Left kidney (tissue), 8 donors: ENCODE measurements around the gene CTNS. TPM values are rescaled to one million over a fixed set of nuclear protein-coding genes. Genes with fewer than 3 reads are reported as not detected.

Source experiments
- DNase-seq: peaks from one replicate; pipeline ENCODE4 v3.0.0-alpha.2; 2013
- long read RNA-seq, 8 donors: transcript quantifications; one replicate each; lab custom pipeline, GENCODE V29; 2026
- polyA plus RNA-seq: library from polyadenylated mRNA; unstranded; fragments of 120-200 nt; gene quantifications from one replicate; pipeline ENCODE4 v1.2.1, GENCODE V29; 2013; ENCODE audit not compliant: insufficient read length

Gene CTNS
- 23.3 TPM for polyA plus RNA-seq
- long read RNA-seq, donor 1, partial matches to known transcripts, result 0 of 4 reads
- long read RNA-seq, donor 1, other reads (novel, unspliced or antisense), result 0 of 4 reads
- long read RNA-seq, donor 2, partial matches to known transcripts, result 8 of 66 reads
- long read RNA-seq, donor 2, other reads (novel, unspliced or antisense), result 56 of 66 reads
- long read RNA-seq, donor 3, partial matches to known transcripts, result 20 of 43 reads
- long read RNA-seq, donor 3, other reads (novel, unspliced or antisense), result 21 of 43 reads
- long read RNA-seq, donor 4, partial matches to known transcripts, result 0 of 1 reads
- long read RNA-seq, donor 4, other reads (novel, unspliced or antisense), result 0 of 1 reads
- long read RNA-seq, donor 5, transcript CTNS-201 (12 exons, 2,866 nt), result major isoform, 6 of 17 reads
- long read RNA-seq, donor 5, partial matches to known transcripts, result 11 of 17 reads
- long read RNA-seq, donor 5, other reads (novel, unspliced or antisense), result 0 of 17 reads
- long read RNA-seq, donor 6, partial matches to known transcripts, result 0 of 3 reads
- long read RNA-seq, donor 6, other reads (novel, unspliced or antisense), result 0 of 3 reads
- long read RNA-seq, donor 7, partial matches to known transcripts, result 19 of 49 reads
- long read RNA-seq, donor 7, other reads (novel, unspliced or antisense), result 27 of 49 reads
- long read RNA-seq, donor 8, partial matches to known transcripts, result 0 of 2 reads
- long read RNA-seq, donor 8, other reads (novel, unspliced or antisense), result 0 of 2 reads

DNA sequence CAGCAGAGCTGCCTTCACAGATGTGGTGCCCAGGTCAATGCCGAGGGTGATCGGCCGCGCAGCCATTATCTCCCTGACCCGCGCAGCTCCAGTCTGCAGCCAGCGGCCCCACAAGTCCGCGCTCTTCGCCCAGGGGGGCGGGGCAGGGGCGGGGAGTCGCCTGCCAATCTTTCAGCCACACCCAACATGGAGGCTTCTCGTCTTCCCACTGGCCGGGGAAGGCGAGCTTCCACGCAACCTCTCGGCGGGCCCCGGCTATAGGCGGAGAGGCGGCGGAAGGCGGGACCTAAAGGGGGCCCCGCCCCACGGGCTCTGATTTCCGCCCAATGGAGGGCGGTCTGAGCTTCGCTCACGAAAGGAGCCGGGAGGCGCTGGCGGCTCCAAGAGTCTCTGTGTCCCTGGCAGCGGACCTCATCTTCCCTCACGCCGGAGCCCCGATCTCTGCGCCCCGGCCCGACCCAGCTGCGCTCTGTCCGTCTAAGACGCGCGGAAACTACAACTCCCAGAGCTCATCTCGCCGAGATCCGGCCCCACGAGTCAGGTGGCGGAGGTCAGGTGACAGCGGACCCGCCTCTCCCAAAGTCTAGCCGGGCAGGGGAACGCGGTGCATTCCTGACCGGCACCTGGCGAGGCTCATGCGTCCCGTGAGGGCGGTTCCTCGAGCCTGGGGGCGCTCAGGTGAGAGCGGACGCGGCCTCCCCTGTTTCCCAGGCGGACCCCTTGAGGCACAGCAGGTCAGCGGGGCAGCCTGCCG, at the start of gene CTNS, which contains the start of gene SHPK:
Gene CTNS (plus strand): TSS at position 607 of the 754 bp plus-strand sequence. CDS start 3,447 bp downstream, outside the sequence.
Gene SHPK (minus strand): TSS at position 97 of the 754 bp plus-strand sequence. CDS start 31 bp downstream, at position 66.
- peak; percentile 97 for DNase-seq

- no peak for DNase-seq
Measured at GRCh38 chr17:3589784-3590183, 46.8 kb upstream of the CTNS start.

DNA sequence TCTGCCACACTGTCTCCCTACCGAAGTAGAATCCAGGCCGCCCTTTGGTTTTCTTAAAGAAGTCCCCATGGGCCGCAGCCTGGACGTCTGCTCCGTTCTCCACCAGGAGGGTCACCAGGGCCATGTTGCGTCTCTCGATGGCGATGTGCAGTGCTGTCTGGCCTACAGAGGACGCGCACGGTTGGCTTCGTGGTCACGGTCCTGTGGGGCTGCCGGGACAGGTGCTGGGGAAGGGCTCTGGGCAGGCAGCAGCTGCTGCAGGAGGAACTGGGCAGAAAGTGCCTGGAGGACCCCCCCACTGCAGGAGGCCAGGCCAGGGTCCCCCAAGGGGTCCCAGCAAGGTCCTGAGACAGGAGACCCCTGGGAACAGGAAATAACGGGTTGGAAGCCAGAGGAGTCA, 46.3 kb upstream of the CTNS start:
- DNase-seq, result no peak

- no peak for DNase-seq
Measured at GRCh38 chr17:3590768-3591167, 45.8 kb upstream of the CTNS start.

GRCh38 chr17:3592216-3592860, 44.2 kb upstream of the CTNS start:
- DNase-seq, result no peak

- no peak for DNase-seq
Measured at GRCh38 chr17:3593384-3593783, 43.2 kb upstream of the CTNS start.

DNA sequence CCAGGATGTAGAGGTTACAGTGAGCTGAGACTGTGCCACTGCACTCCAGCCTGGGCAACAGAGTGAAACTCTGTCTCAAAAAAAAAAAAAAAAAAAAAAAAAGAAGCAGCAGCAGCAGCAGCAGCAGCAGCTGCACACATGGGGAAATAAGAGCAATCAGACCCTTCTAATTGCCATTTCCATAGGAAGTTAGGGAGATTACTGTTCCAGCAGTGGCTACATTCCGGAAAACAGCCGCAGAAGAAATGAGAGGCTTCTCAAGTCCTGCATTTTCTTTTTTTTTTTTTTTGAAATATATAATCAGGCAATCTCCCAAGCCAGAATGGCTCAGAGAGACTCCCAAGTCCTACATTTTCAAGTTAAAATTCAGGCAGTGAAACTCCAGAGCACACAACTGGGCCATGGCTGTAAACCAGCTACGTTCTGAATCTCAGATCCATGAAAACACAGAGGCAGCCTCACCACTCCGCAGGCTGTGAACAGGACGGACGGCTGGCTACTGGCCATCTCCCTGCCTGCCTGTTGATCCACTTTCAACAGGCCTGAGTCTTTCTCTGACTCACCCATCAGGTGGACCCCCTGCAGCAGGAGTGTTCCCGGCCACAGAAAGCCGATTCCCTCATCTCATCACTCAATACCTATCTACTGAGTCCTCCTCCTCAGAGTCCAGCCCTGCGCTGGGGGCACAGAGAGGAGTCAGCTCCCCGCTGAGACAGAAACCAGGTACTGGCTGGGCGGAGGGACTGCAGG, 42.3 kb upstream of the CTNS start:
- no peak for DNase-seq

DNA sequence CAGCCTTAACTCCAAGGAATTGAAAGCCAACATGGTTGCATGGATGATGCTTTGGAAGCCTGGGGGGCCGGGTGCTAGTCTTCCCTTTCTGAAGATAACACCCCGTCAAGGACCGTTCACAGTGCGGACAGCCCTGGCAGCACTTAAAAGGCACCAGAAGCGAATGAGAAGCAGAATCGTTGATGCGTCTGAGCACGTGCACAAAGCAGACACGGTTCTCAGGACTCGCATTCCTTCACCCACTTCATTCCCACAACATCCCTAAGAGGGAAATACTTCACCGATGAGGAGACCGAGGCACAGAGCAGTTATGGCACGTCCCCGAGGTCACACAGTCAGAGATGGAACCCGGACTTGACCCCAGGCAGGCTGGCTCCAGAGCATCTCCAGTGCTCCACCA, 41.6 kb upstream of the CTNS start:
- no peak for DNase-seq

DNA sequence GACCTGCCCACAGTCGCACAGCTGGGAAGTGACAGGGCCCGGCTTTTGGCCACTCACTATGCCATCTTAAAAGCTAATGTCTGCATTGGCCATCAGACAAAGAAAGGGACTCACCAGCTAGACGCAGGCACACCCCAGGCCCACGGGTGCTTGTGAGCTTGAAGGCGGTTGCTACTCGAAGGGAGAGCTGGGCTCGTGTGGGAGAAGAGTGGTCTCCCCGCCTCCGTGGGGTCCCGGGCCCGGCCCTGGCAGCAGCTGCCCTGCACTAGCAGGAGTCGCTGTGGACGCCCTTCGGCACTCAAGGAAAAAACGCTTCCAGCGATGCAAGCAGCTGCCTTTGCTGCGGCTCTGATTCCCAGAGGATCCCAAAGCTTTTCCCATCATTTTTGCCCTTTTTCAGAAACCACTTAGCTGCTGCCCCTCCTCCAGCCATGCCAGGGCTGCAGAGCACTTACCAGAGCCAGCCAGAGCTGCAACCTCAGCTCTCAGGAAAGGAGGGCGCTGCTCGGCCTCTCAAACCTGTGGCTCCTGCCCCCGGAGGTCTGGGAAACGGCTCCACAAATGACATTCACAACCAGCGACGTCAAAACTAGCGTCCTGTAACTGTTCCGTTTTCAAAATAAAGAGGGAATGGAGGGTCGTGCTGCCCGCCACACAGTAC, 39.6 kb upstream of the CTNS start:
- no peak for DNase-seq

DNA sequence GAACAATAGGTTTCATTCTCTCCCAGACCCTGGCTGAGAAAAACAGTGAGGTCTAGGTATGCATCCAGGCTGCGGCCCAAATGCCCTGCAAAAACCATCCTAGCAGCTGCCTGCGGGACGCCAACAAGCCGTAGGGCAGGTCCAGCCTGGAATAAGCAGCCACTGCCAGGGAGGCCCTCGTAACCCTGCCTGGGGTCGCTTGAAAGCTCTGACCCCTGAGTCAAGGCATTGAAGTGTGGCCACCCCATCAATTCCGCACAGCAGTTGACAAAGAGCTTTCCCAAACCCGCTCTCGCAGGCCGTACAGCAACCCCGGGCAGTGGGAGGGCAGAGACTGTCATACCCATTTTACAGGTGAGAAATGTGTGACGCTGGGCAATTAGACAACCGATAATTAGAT, 38.5 kb upstream of the CTNS start:
- no peak for DNase-seq

DNA sequence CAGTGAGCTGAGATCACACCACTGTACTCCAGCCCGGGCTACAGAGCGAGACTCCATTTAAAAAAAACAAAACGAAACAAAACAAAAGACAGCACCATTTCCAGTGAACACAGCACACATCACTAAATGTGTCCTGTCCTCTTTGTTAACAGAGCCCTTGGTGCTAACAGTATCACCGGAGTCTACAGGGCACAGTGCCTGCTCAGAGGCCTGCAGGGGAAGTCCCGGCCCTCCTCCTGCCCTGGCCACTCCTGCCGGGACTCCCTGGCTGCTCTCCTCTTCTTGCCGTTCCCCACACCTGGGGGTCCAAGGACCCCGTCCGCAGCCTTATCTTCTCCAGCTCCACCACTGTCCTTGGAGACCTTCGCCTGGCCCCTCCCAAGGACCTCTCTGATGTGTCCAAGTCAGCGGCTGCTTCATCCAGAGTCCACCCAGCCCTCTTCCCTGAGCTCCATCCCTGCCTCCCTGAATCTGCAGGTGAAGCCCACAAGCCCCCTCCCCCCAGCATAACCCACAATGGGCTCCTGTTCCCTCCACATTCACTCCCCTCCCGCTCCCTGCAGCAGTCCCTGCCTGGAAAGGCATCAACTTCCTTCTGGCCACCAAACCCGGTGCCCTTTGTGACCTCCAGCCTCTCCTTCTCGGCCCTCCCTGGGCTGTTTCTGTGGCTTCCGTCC, 35.9 kb upstream of the CTNS start:
- no peak for DNase-seq

DNA sequence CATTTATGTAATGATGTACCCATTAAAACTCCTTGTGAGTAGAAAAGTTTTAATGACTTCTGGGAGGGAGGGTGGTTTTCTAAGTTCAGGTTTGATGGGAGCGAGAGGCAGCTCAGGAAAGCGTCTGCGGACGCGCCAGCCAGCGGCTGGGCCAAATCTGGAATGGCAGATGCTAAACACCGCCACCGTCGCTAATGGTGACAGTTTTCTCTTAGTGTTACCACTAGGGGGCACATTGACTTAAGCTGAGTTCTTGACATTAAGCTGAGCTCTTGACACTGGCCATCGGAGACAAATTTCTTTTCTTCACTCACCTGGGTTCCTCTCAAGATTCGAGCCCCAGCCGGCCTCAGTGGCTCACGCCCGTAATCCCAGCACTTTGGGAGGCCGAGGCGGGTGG, 34.1 kb upstream of the CTNS start:
- DNase-seq, result peak; percentile 21

GRCh38 chr17:3603119-3603869, 33.3 kb upstream of the CTNS start:
- DNase-seq, result no peak

- DNase-seq, result no peak
Measured at GRCh38 chr17:3603870-3604259, 32.7 kb upstream of the CTNS start.

DNA sequence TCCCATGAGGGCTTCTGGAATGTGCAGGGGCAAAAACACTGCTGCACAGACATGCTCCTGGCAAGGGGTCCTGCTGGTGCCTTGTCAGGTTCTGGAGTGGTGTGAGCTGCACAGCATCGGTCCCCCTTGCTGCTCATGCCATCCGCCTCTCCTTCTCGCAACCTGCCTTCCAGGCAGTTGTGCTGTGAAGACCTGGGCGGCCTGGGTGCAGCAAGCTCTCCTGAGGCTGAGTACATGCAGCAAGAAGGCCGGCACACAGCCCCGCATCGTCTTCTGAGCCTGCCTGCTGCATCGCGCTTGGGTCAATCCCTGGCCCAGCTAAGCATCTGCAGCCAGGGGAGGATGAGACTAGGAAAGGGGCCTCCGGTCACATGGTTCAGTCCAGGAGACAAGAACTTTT, 26.9 kb upstream of the CTNS start:
- DNase-seq, result no peak

DNA sequence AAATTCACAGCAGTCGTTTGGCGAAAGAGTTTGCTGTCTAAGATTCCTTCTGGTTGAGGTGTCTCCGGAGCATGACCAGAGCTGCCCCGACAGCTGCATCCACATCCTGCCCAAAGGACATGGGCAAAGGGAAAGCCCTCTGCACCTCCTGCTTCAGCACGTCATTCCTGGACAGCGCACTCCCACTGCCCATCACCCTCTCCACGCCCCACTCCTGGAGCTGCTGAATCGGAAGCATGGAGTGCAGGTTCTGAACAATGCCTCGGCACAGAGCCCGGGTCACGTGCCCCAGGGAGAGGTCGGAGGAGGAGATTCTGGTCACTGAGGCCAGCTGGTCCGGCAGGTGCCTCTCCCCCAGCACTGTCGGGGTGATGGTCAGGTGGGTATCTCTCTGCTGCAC, 26.0 kb upstream of the CTNS start:
- no peak for DNase-seq

DNA sequence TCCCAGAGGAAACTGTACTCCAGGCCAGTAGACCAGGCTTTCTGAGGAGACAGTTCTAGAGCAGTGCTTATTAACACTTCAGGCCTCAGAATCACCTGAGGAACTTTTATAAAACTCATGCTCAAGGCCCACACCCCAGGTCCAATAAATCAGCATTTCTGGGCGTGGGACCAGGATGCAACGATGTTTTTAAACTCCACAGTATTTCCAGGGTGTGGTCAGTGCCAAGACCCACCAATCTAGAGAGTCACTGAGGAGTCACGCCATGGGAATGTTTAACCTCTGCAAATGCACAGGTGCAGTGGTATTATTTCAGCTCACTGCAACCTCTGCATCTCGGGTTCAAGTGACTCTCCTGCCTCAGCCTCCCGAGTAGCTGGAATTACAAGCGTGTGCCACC, 23.4 kb upstream of the CTNS start:
- DNase-seq, result no peak

GRCh38 chr17:3615160-3615870, 21.2 kb upstream of the CTNS start:
- no peak for DNase-seq
